HCT116 (cell line): ENCODE results near the gene HSPA9.

Experiments
- CBX3 ChIP-seq: IDR thresholded peaks from 2 replicates; pipeline ENCODE4 v1.6.1; 2012; ENCODE audit warnings: low read depth
- CTCF ChIP-seq, 3 experiments: fragments of 200-600 bp in 1 of 3; sonication (generic) in 1 of 3; IDR thresholded peaks in 2 of 3; conservative IDR thresholded peaks in 1 of 3; 2 replicates each; pipeline ENCODE4 v1.5.1; 2012 to 2017; ENCODE audit warnings: low read depth in 2 of 3, low read length in 2 of 3, antibody characterized with exemption in 1 of 3, borderline replicate concordance in 1 of 3, control low read depth in 1 of 3, mild to moderate bottlenecking in 1 of 3, mixed read lengths in 1 of 3, mixed run types in 1 of 3, moderate library complexity in 1 of 3; ENCODE audit not compliant: insufficient read depth in 1 of 3
- EGR1 ChIP-seq: IDR thresholded peaks from 2 replicates; pipeline ENCODE4 v1.6.1; 2012; ENCODE audit warnings: low read depth
- EZH2 ChIP-seq: fragments of 200-600 bp; sonication (generic); IDR thresholded peaks from 2 replicates; pipeline ENCODE4 v1.6.1; 2017; ENCODE audit warnings: antibody characterized with exemption, mixed run types
- EZH2phosphoT487 ChIP-seq: fragments of 200-600 bp; IDR thresholded peaks from 2 replicates; pipeline ENCODE4 v1.6.1; 2018; ENCODE audit warnings: antibody characterized with exemption, borderline replicate concordance
- POLR2A ChIP-seq: IDR thresholded peaks from 2 replicates; pipeline ENCODE4 v1.7.0; 2011; ENCODE audit warnings: borderline replicate concordance; ENCODE audit not compliant: insufficient read depth, insufficient read length; ENCODE audit errors: extremely low read depth
- POLR2AphosphoS5 ChIP-seq: IDR thresholded peaks from 2 replicates; pipeline ENCODE4 v1.6.1; 2011; ENCODE audit warnings: mild to moderate bottlenecking, low read depth, low read length, moderate library complexity
- REST ChIP-seq: IDR thresholded peaks from 2 replicates; pipeline ENCODE4 v1.6.1; 2012; ENCODE audit warnings: low read depth
- SP1 ChIP-seq: IDR thresholded peaks from 2 replicates; pipeline ENCODE4 v1.6.1; 2012; ENCODE audit warnings: low read depth
- TCF7L2 ChIP-seq: IDR thresholded peaks from 2 replicates; pipeline ENCODE4 v1.7.0; 2011; ENCODE audit warnings: borderline replicate concordance, inconsistent platforms; ENCODE audit not compliant: insufficient read depth, insufficient read length; ENCODE audit errors: extremely low read depth
- ZFX ChIP-seq: fragments of 450-650 bp; IDR thresholded peaks from 2 replicates; pipeline ENCODE4 v1.6.1; 2017

DNA sequence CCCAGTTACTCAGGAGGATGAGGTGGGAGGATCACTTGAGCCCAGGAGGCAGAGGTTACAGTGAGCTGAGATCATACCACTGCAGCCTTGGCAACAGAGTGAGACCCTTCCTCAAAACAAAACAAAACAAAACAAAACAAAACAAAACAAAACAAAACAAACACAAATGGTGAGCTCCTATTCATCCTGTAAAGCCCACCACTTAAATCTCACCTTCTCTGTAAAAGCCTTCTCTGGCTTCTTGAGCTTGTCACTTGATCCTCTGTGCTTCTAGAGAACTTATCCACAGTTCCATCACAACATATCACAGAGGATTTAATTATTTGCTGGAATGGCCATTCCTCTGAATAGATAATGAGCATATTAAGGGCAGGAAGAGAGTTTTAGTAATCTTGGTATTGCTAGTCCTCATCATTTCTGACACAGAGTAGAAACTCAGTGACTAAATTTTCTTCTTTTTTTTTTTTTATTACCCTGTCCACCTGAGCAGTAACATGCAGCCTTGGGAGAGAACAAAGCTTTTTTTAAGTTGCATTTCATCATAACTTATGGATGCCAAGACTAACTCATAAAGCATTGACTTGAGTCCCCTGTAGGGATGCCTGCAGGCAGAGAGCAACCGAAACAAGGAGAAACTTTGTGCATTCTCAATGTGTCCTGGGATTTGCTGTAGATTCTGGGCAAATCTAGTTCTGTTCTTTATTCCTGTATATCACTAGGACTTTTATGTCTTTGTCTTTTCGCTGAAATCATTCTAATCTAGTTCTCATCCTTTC lies 13.0 kb upstream of the HSPA9 start:
- no peak for TF ChIP-seq CTCF (IDR thresholded peaks at IDR 0.05 in 2 of 3, conservative IDR thresholded peaks at IDR 0.05 in 1 of 3; ENCODE audit: borderline replicate concordance in 1 of 3, insufficient read depth in 1 of 3, low read depth in 2 of 3, low read length in 2 of 3)
- TF ChIP-seq POLR2A, result no peak
- TF ChIP-seq CBX3, result no peak
- no peak for TF ChIP-seq REST
- TF ChIP-seq EZH2, result no peak
- TF ChIP-seq SP1, result no peak
- TF ChIP-seq TCF7L2, result no peak
- TF ChIP-seq ZFX, result no peak
- TF ChIP-seq EZH2phosphoT487, result no peak
- no peak for TF ChIP-seq EGR1
- TF ChIP-seq POLR2AphosphoS5, result no peak
